BJ (cell line): ENCODE results near the gene PPM1M. TPM values are rescaled to one million over a fixed set of nuclear protein-coding genes. Genes with fewer than 3 reads are reported as not detected.
A peak's percentile ranks its signal among the peaks of the same experiment; 100 is the strongest.

Experiments
- CTCF ChIA-PET: fragments of 350-600 bp; formaldehyde crosslinking; extraction: SDS; loops from one replicate; lab custom pipeline; 2021; ENCODE audit warnings: antibody characterized with exemption, inconsistent platforms; lab: Yijun Ruan, JAX
- POLR2A ChIA-PET: fragments of 300-600 bp; sonication (Branson Sonifier 250); formaldehyde crosslinking; extraction: SDS; loops from one replicate; lab custom pipeline; 2021; ENCODE audit warnings: antibody characterized with exemption; lab: Charles Lee
- DNase-seq: peaks from one replicate; pipeline ENCODE4 v3.0.0-alpha.2; 2011; ENCODE audit warnings: low read depth
- H3K27me3 ChIP-seq: 2 replicates; pipeline ENCODE4 v1.6.0; 2011; ENCODE audit warnings: low read length; ENCODE audit not compliant: control insufficient read depth, insufficient read depth
- H3K36me3 ChIP-seq: 2 replicates; pipeline ENCODE4 v1.5.1; 2011; ENCODE audit warnings: low read length; ENCODE audit not compliant: control insufficient read depth, insufficient read depth
- H3K4me3 ChIP-seq: 2 replicates; pipeline ENCODE4 v1.5.1; 2011; ENCODE audit warnings: low read depth, mild to moderate bottlenecking, control low read depth, low read length
- polyA plus RNA-seq: library from polyadenylated mRNA; depleted of rRNA; stranded (reverse); fragments of >200 nt; gene quantifications from 2 replicates; pipeline ENCODE4 v1.2.3, GENCODE V29; 2011
- TF ChIP-seq, protein P1 (sequence below): IDR thresholded peaks from 2 replicates; pipeline ENCODE4 v1.5.1; 2011; ENCODE audit warnings: low read depth, mild to moderate bottlenecking, control low read depth, inconsistent platforms, low read length, moderate library complexity; ENCODE audit not compliant: insufficient read depth

The PPM1M gene
- polyA plus RNA-seq, 1 experiment: 52.2 TPM

DNA sequence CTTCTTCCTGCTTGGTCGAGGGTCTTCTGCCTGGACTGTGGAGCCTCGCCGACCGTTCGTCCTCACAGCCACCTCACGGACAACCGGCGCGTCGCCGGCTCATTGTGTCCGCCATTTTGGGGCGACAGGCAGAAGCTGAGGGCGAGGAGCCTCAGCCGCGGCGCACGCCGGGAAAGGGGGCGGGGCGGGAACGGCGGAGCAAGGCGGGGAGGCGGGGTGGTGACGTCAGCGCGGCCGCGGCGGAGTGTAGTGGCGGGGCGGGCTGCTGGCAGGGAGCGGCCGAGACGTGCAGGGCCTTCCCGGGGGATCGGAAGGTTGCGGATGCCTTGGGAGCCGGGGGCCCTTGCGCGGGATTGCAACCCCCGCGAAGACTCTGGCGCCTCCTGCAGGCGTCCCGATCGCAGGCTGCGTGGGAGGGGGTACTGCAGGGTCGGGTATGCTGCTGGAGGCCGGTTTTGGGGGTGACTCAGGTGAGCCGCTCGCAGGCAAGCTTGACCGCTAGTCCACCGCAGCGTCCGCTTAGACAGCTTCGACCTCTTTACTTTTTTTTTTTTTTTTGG lies 33.0 kb downstream of the PPM1M start, which contains the start of gene WDR82:
WDR82 (minus strand) TSS at position 140 of the 560 bp plus-strand sequence. CDS start 288 bp downstream, outside the sequence.
- peak within 1 kb of the TSS; percentile 68 for H3K4me3 ChIP-seq
- TF ChIP-seq, protein P1, sequence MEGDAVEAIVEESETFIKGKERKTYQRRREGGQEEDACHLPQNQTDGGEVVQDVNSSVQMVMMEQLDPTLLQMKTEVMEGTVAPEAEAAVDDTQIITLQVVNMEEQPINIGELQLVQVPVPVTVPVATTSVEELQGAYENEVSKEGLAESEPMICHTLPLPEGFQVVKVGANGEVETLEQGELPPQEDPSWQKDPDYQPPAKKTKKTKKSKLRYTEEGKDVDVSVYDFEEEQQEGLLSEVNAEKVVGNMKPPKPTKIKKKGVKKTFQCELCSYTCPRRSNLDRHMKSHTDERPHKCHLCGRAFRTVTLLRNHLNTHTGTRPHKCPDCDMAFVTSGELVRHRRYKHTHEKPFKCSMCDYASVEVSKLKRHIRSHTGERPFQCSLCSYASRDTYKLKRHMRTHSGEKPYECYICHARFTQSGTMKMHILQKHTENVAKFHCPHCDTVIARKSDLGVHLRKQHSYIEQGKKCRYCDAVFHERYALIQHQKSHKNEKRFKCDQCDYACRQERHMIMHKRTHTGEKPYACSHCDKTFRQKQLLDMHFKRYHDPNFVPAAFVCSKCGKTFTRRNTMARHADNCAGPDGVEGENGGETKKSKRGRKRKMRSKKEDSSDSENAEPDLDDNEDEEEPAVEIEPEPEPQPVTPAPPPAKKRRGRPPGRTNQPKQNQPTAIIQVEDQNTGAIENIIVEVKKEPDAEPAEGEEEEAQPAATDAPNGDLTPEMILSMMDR: peak; percentile 69
- H3K27me3 ChIP-seq: no peaks in the 10 kb centered on the region
- peak; percentile 42 for DNase-seq
- POLR2A ChIA-PET: interaction anchor here (0.6 to 2.0 kb wide), 5 partner anchors 9 to 750 kb away, joined by 3 to 19 read pairs (median 5); partner anchors contain the start of genes GLYCTK and TWF2
- CTCF ChIA-PET: interaction anchor here (0.6 to 1.9 kb wide), 12 partner anchors 9 to 82 kb away, joined by 3 to 9 read pairs (median 4); partner anchors contain the start of genes GLYCTK and TLR9
- H3K36me3 ChIP-seq: peaks cover 1% of the 10 kb centered on the region; the same call in 1 of the 2 replicates

DNA sequence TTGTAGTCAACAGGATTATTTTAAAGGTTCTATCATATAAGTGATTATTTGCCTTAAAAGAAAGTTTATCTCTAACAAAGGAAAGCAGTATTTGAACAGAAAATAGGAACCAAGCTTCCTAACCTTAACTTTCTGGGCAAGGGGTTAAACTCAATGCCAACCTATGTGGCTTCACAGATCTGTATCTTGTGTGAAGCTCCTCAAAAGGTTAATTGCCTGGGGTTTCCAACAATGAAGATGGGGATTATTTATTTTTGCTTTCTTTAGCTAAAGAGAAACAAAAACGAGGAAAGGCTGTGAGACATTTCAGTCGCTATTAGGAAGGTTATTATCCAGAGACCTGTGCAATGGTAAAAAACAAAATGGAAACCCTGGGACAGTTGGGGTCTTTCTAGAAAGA lies 34.0 kb downstream of the PPM1M start:
- Histone ChIP-seq H3K36me3 (peaks cover under 1% of the 10 kb centered on the region; the same call in 1 of the 2 replicates), H3K27me3 (no peaks in the 10 kb centered on the region), H3K4me3 (no peak overlapping the region)
- CTCF ChIA-PET: interaction anchor here (1.1 to 1.9 kb wide), 6 partner anchors 9 to 60 kb away, joined by 3 to 9 read pairs (median 4); no protein-coding TSS in a partner anchor
- DNase-seq: no peak
- POLR2A ChIA-PET: interaction anchor here (0.6 to 2.0 kb wide), 2 partner anchors 8 to 223 kb away, joined by 9 to 19 read pairs; partner anchors contain the start of gene GLYCTK
- TF ChIP-seq, protein P1: no peak

DNA sequence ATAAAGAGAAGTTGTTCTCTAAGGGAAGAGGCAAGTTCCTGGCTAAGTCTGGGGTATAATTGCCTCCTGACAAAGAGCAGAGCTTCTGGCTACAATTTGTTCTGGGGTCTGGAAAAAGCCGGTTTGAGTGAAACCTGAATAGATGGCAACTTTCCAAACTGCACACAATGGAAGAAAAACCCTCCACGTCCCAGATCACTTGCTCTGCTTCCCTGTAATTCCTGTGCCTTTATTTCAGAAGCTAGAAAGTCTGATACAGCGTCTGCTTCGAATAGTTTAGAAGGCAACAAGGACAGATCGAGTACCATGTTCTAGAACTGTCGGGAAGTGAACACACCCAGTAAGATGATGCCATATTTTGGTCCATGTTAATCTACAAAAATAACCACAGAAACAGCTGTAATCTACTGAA lies 34.5 kb downstream of the PPM1M start:
- Histone ChIP-seq H3K36me3 (no peaks in the 10 kb centered on the region), H3K4me3 (no peak overlapping the region), H3K27me3 (no peaks in the 10 kb centered on the region)
- DNase-seq: no peak
- TF ChIP-seq, protein P1: no peak
- ChIA-PET POLR2A (interaction anchor here (0.6 kb wide), 2 partner anchors 79 to 408 kb away, joined by 3 read pairs; no protein-coding TSS in a partner anchor), CTCF (interaction anchor here (1.3 to 1.9 kb wide), 4 partner anchors 43 to 60 kb away, joined by 3 to 9 read pairs (median 4); no protein-coding TSS in a partner anchor)

DNA sequence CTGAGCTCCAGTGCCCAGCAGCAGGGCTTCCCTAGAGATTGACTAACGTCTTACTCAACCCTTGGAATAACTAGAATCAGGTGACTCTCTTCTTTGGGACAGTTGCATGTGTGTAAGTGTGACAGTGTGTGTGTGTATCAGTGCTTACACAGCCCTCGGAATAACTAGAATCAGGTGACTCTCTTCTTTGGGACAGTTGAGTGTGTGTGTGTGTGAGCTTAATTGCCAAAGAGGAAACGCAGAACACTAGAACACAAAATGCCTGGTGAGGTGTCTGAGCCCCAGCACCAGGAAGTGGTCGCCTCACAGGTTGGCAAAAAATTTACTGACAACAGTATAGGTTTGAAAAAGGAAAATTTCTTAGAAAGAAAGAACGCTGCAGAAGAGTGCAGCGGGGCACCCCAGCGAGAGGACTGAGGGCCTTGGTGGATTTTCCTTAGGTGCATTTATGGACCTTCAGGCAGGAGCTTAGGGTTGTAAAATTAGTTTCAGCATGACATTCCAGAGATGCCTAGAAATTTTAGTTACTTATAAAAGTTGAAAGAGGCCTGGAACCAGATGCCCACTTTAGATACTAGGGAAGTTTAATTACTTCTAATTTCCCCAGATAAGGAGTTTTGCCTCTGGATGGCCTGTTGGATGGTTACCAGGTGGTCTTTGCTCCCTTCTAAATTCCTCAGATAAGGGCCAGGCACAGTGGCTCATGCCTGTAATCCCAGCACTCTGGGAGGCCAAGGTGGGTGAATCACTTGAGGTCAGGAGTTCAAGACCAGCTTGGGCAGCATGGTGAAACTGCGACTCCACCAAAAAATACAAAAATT lies 36.6 kb downstream of the PPM1M start:
- Histone ChIP-seq H3K36me3 (no peaks in the 10 kb centered on the region; the same call in 1 of the 2 replicates), H3K27me3 (no peaks in the 10 kb centered on the region), H3K4me3 (no peak overlapping the region)
- TF ChIP-seq, protein P1: no peak
- ChIA-PET CTCF (interaction anchor here (0.9 to 1.9 kb wide), 4 partner anchors 44 to 62 kb away, joined by 3 to 8 read pairs (median 4); partner anchors contain the start of gene TWF2), POLR2A (no interaction called here)
- no peak for DNase-seq
